NOMO-1 treated with DMSO at 0.1 percent for 48 hours (cell line): Measurements from ENCODE around the gene C11orf91.
A peak's percentile ranks its signal among the peaks of the same experiment; 100 is the strongest.
"Not testable (repeated sequence)": the region's sequence is repeated elsewhere in the genome, so short reads cannot be mapped to it uniquely, and the experiment has no call there.

ENCODE experiments used
- DNase-seq: peaks from one replicate; lab custom pipeline; 2025; ENCODE audit not compliant: unreplicated experiment; lab: John Stamatoyannopoulos, UW

C11orf91 gene

GRCh38 chr11:33696931-33697638, 3.5 kb downstream of the C11orf91 start:
- no peak for DNase-seq

- no peak for DNase-seq
Measured at GRCh38 chr11:33696411-33696810, 4.2 kb downstream of the C11orf91 start.

GRCh38 chr11:33695051-33695566, 5.5 kb downstream of the C11orf91 start:
- no peak for DNase-seq

- peak; percentile 4 for DNase-seq
Measured at GRCh38 chr11:33694346-33695050, 6.1 kb downstream of the C11orf91 start.

GRCh38 chr11:33692541-33692940, 8.1 kb downstream of the C11orf91 start:
- no peak for DNase-seq

GRCh38 chr11:33692013-33692504, 8.6 kb downstream of the C11orf91 start:
- DNase-seq: no peak

GRCh38 chr11:33691066-33691864, 9.4 kb downstream of the C11orf91 start:
- DNase-seq: no peak

- no peak for DNase-seq
Measured at GRCh38 chr11:33690290-33691065, 10.1 kb downstream of the C11orf91 start.

GRCh38 chr11:33689501-33689900, 11.1 kb downstream of the C11orf91 start:
- DNase-seq: no peak

- DNase-seq: no peak
Measured at GRCh38 chr11:33689085-33689484, 11.5 kb downstream of the C11orf91 start.

GRCh38 chr11:33687733-33688479, 12.7 kb downstream of the C11orf91 start:
- peak; percentile 30 for DNase-seq

GRCh38 chr11:33685082-33685481, 15.5 kb downstream of the C11orf91 start:
- no peak for DNase-seq

- no peak for DNase-seq
Measured at GRCh38 chr11:33684003-33684706, 16.5 kb downstream of the C11orf91 start.

GRCh38 chr11:33682446-33682845, 18.2 kb downstream of the C11orf91 start:
- no peak for DNase-seq

GRCh38 chr11:33682019-33682418, 18.6 kb downstream of the C11orf91 start:
- DNase-seq: no peak

GRCh38 chr11:33678616-33679015, 22.0 kb downstream of the C11orf91 start:
- DNase-seq: not testable (repeated sequence)

GRCh38 chr11:33674035-33674814, 26.4 kb downstream of the C11orf91 start:
- no peak for DNase-seq

GRCh38 chr11:33672273-33672672, 28.4 kb downstream of the C11orf91 start:
- no peak for DNase-seq
